MM.1S (cell line): Measurements from ENCODE around the gene ZBTB4.

Source experiments
- DNase-seq: peaks from one replicate; pipeline ENCODE4 v3.0.0-alpha.2; 2015
- H2AFZ ChIP-seq: fragments of 300-600 bp; sonication (generic); 2 replicates; pipeline ENCODE4 v1.6.0; 2016; ENCODE audit warnings: antibody characterized with exemption, low read length
- H3F3A ChIP-seq: fragments of 300-600 bp; sonication (generic); 2 replicates; pipeline ENCODE4 v1.6.1; 2016; ENCODE audit warnings: mild to moderate bottlenecking, antibody characterized with exemption, low read length, moderate library complexity, mixed read lengths; ENCODE audit not compliant: insufficient read depth
- H3K27ac ChIP-seq: fragments of 300-600 bp; sonication (generic); 2 replicates; pipeline ENCODE4 v1.5.1; 2016; ENCODE audit warnings: mild to moderate bottlenecking, low read length
- H3K27me3 ChIP-seq: fragments of 300-600 bp; sonication (generic); replicated peaks from 2 replicates; pipeline ENCODE4 v1.6.0; 2016; ENCODE audit warnings: low read length; ENCODE audit not compliant: insufficient read depth
- H3K36me3 ChIP-seq: fragments of 300-600 bp; sonication (generic); replicated peaks from 2 replicates; pipeline ENCODE4 v1.6.1; 2016; ENCODE audit warnings: mild to moderate bottlenecking, low read length, mixed read lengths; ENCODE audit not compliant: insufficient read depth
- H3K4me1 ChIP-seq: fragments of 300-600 bp; sonication (generic); 2 replicates; pipeline ENCODE4 v1.6.1; 2016; ENCODE audit warnings: low read length, mixed read lengths
- H3K4me2 ChIP-seq: fragments of 300-600 bp; sonication (generic); 2 replicates; pipeline ENCODE4 v1.6.0; 2016; ENCODE audit warnings: low read depth, low read length
- H3K4me3 ChIP-seq: fragments of 300-600 bp; sonication (generic); 2 replicates; pipeline ENCODE4 v1.5.1; 2016; ENCODE audit warnings: low read length, mixed read lengths
- H3K79me2 ChIP-seq: fragments of 300-600 bp; sonication (generic); 2 replicates; pipeline ENCODE4 v1.6.1; 2016; ENCODE audit warnings: mixed run types, low read length, mixed read lengths
- H3K9ac ChIP-seq: fragments of 300-600 bp; sonication (generic); 2 replicates; pipeline ENCODE4 v1.6.1; 2016; ENCODE audit warnings: low read length, mixed read lengths
- H3K9me2 ChIP-seq: fragments of 300-600 bp; sonication (generic); replicated peaks from 2 replicates; pipeline ENCODE4 v1.6.1; 2016; ENCODE audit warnings: mild to moderate bottlenecking, low read length, mixed read lengths; ENCODE audit not compliant: insufficient read depth
- H3K9me3 ChIP-seq: fragments of 300-600 bp; sonication (generic); replicated peaks from 2 replicates; pipeline ENCODE4 v1.6.1; 2016; ENCODE audit warnings: mild to moderate bottlenecking, low read length, mixed read lengths; ENCODE audit not compliant: insufficient read depth
- H4K20me1 ChIP-seq: fragments of 300-600 bp; sonication (generic); 2 replicates; pipeline ENCODE4 v1.6.1; 2016; ENCODE audit warnings: mild to moderate bottlenecking, low read length, moderate library complexity, mixed read lengths; ENCODE audit not compliant: insufficient read depth
- CTCF ChIP-seq: fragments of 300-600 bp; sonication (generic); IDR thresholded peaks from 2 replicates; pipeline ENCODE4 v1.5.1; 2016; ENCODE audit warnings: antibody characterized with exemption, low read length, mixed read lengths
- EZH2 ChIP-seq: fragments of 300-600 bp; sonication (generic); optimal IDR thresholded peaks from 2 replicates; pipeline ENCODE3; 2017; ENCODE audit warnings: low read depth, mild to moderate bottlenecking, antibody characterized with exemption, low read length, mixed read lengths
- EZH2phosphoT487 ChIP-seq: fragments of 300-600 bp; sonication (generic); IDR thresholded peaks from 2 replicates; pipeline ENCODE4 v1.6.1; 2018; ENCODE audit warnings: antibody characterized with exemption, low read length

The ZBTB4 gene

GRCh38 chr17:7441266-7441665 lies 38.2 kb downstream of the ZBTB4 start:
- Histone ChIP-seq H2AFZ (no peak overlapping the region), H3K4me3 (no peak overlapping the region), H4K20me1 (no peaks in the 10 kb centered on the region), H3K9me3 (no peaks in the 10 kb centered on the region), H3K79me2 (no peaks in the 10 kb centered on the region), H3K27ac (no peak overlapping the region), H3F3A (0 out of 2 replicates have a peak, but pooled peaks cover 4% of the 10 kb centered on the region), H3K9me2 (no peaks in the 10 kb centered on the region), H3K27me3 (peaks cover 79% of the 10 kb centered on the region), H3K4me1 (peaks cover 8% of the 10 kb centered on the region), H3K9ac (no peak overlapping the region), H3K4me2 (no peak overlapping the region), H3K36me3 (no peaks in the 10 kb centered on the region)
- TF ChIP-seq EZH2phosphoT487 = no peak
- TF ChIP-seq CTCF = no peak
- TF ChIP-seq EZH2 = no peak
- no peak for DNase-seq

DNA sequence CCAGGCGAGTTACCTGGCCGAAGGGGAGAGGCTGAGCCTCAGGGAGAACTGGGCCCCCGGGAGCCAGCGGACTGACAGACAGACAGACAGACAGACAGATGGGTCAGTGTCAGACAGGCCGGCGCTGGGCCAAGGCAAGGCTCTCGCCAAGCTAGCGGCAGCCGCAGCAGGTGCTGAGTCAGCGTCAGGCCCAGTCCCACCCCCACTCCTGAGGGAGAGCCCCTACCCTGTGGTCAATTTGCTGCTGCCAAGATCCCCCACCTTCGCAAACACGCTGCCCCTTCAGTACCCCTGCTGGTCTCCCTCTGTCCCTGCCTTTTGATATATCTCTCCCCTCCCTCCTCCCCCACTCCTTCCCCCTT lies 38.6 kb downstream of the ZBTB4 start:
- H3K9ac ChIP-seq = no peak overlapping the region
- peaks cover 9% of the 10 kb centered on the region for H3F3A ChIP-seq
- peaks cover 10% of the 10 kb centered on the region for H3K4me1 ChIP-seq
- no peaks in the 10 kb centered on the region for H3K9me2 ChIP-seq
- no peaks in the 10 kb centered on the region for H3K79me2 ChIP-seq
- H2AFZ ChIP-seq = no peak overlapping the region
- no peak overlapping the region for H3K27ac ChIP-seq
- no peak overlapping the region for H3K4me3 ChIP-seq
- H4K20me1 ChIP-seq = no peaks in the 10 kb centered on the region
- peaks cover 75% of the 10 kb centered on the region for H3K27me3 ChIP-seq
- H3K4me2 ChIP-seq = no peak overlapping the region
- TF ChIP-seq EZH2phosphoT487 (no peak), EZH2 (no peak), CTCF (no peak)
- no peak for DNase-seq
- H3K36me3 ChIP-seq = no peaks in the 10 kb centered on the region
- H3K9me3 ChIP-seq = no peaks in the 10 kb centered on the region

DNA sequence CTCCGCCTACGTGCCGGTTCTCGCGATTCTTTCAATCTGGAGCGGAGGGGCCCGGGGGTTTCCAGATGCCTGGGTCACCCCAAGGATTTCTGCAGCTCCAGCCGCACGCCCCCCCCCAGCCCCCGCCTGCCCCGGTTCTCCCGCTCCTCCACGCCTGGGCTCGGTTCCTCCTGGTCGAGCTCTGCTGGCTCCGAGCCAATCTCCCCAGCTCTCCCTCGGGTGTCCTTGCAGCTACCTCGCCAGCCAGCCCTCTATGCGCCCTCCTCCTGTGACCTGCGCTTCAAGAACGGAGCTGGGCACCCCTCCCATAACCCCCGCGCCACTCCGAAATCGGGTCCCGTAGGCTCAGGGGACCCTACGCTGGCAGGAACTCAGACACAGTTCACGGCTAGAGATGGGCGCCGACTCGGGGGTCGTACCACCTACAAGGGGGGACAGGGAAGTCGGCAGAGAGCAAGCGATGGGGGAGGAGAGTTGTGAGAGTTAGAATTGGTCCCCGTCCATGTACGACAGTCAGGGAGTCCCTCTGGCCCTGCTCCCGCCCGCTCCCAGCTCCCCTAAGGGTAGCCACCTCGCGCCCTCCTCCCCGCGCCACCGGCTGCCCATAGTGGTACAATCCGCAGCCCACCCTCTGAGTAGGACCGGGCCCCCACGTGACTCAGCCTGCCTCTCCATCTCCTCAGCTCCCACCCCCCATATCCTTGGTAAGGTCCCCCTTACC lies 39.2 kb downstream of the ZBTB4 start:
- no peaks in the 10 kb centered on the region for H4K20me1 ChIP-seq
- H3K36me3 ChIP-seq = no peaks in the 10 kb centered on the region
- no peak overlapping the region for H3K9ac ChIP-seq
- no peak overlapping the region for H3K4me2 ChIP-seq
- no peak overlapping the region for H3K27ac ChIP-seq
- no peaks in the 10 kb centered on the region for H3K9me2 ChIP-seq
- H3F3A ChIP-seq = peaks cover 14% of the 10 kb centered on the region
- H3K27me3 ChIP-seq = peaks cover 69% of the 10 kb centered on the region
- no peak overlapping the region for H3K4me3 ChIP-seq
- H3K79me2 ChIP-seq = no peaks in the 10 kb centered on the region
- no peak overlapping the region for H2AFZ ChIP-seq
- H3K9me3 ChIP-seq = no peaks in the 10 kb centered on the region
- H3K4me1 ChIP-seq = peaks cover 10% of the 10 kb centered on the region
- no peak for DNase-seq
- TF ChIP-seq CTCF (no peak), EZH2 (no peak), EZH2phosphoT487 (no peak)
